GM23248 (cell line): ENCODE data around the gene PERP.

ENCODE experiments used
- EZH2 ChIP-seq: fragments of 200-600 bp; sonication (generic); IDR thresholded peaks from 2 replicates; pipeline ENCODE4 v1.6.1; 2018; ENCODE audit warnings: antibody characterized with exemption, mild to moderate bottlenecking; ENCODE audit not compliant: insufficient read depth, poor library complexity, severe bottlenecking
- EZH2phosphoT487 ChIP-seq: fragments of 200-600 bp; sonication (generic); IDR thresholded peaks from 2 replicates; pipeline ENCODE4 v1.6.1; 2018; ENCODE audit warnings: antibody characterized with exemption, moderate library complexity, mild to moderate bottlenecking, low read depth; ENCODE audit not compliant: insufficient read depth

DNA sequence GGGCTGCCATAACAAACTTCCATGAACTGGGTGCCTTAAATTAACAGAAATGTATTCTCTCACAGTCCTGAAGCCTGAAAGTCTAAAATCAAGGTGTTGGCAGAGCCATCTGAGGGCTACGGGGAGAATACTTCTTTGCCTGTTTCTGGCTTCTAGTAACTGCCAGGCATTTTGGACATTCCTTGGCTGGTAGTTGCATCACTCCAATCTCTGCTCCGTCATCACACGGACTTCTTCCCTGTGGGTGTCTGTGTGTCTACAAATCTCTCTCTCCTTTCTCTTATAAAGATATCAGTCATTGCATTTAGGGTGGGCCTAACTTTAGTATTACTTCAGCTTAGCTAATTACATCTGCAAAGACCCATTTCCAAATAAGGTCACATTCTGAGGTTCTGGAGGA lies 20.9 kb upstream of the PERP start:
- no peak for TF ChIP-seq EZH2
- TF ChIP-seq EZH2phosphoT487: no peak
